ENCODE measurements around the gene BBS1. TPM values are rescaled to one million over a fixed set of nuclear protein-coding genes. Genes with fewer than 3 reads are reported as not detected.
A peak's percentile ranks its signal among the peaks of the same experiment; 100 is the strongest.
"Not testable (repeated sequence)": the region's sequence is repeated elsewhere in the genome, so short reads cannot be mapped to it uniquely, and the experiment has no call there.

Gene BBS1
- polyA plus RNA-seq, 1 donor = 93.0 TPM

- no peak for DNase-seq
Measured at GRCh38 chr11:66510990-66511339, 530 bp downstream of the BBS1 start.

- DNase-seq = no peak
Measured at GRCh38 chr11:66523611-66524010, 13.2 kb downstream of the BBS1 start.

GRCh38 chr11:66524304-66525040, 14.0 kb downstream of the BBS1 start:
- no peak for DNase-seq

GRCh38 chr11:66529069-66529468, 18.6 kb downstream of the BBS1 start:
- DNase-seq = no peak

- DNase-seq = no peak
Measured at GRCh38 chr11:66529655-66530054, 19.2 kb downstream of the BBS1 start.

GRCh38 chr11:66530927-66531709, 20.7 kb downstream of the BBS1 start:
- no peak for DNase-seq

- DNase-seq = no peak
Measured at GRCh38 chr11:66531841-66532240, 21.4 kb downstream of the BBS1 start.

GRCh38 chr11:66532784-66533183, 22.3 kb downstream of the BBS1 start:
- no peak for DNase-seq

GRCh38 chr11:66539170-66539869, 28.9 kb downstream of the BBS1 start:
- no peak for DNase-seq

- no peak for DNase-seq
Measured at GRCh38 chr11:66539870-66540213, 29.4 kb downstream of the BBS1 start.

- not testable (repeated sequence) for DNase-seq
Measured at GRCh38 chr11:66540598-66540997, 30.2 kb downstream of the BBS1 start.

GRCh38 chr11:66541892-66542291, 31.5 kb downstream of the BBS1 start:
- no peak for DNase-seq

- DNase-seq = no peak
Measured at GRCh38 chr11:66542362-66542761, 31.9 kb downstream of the BBS1 start.

GRCh38 chr11:66543263-66544107, 33.0 kb downstream of the BBS1 start:
- peak; percentile 59 for DNase-seq

GRCh38 chr11:66544952-66545351, 34.5 kb downstream of the BBS1 start:
- DNase-seq = not testable (repeated sequence)

GRCh38 chr11:66545701-66546367, 35.4 kb downstream of the BBS1 start, which contains the start of gene ZDHHC24:
ZDHHC24 (minus strand) TSS chr11:66546048; CDS start chr11:66546003, 45 bp downstream.
- peak; percentile 93 for DNase-seq

GRCh38 chr11:66546368-66546965, 36.0 kb downstream of the BBS1 start, which contains the start of gene ACTN3:
ACTN3 (plus strand) TSS chr11:66546903; CDS start chr11:66546938, 35 bp downstream.
- DNase-seq = no peak

- no peak for DNase-seq
Measured at GRCh38 chr11:66546966-66547661, 36.7 kb downstream of the BBS1 start.

- no peak for DNase-seq
Measured at GRCh38 chr11:66547662-66548009, 37.2 kb downstream of the BBS1 start.

- no peak for DNase-seq
Measured at GRCh38 chr11:66548041-66548440, 37.6 kb downstream of the BBS1 start.

All from left kidney (tissue), 2 donors.